KMS-11 (cell line): ENCODE measurements around the gene CFAP92.
A peak's percentile ranks its signal among the peaks of the same experiment; 100 is the strongest.

ENCODE experiments used
- H2AFZ ChIP-seq: fragments of 200-600 bp; sonication (generic); 2 replicates; pipeline ENCODE4 v1.6.1; 2016; ENCODE audit warnings: antibody characterized with exemption, mixed run types, low read depth
- H3K27ac ChIP-seq: fragments of 200-600 bp; sonication (generic); 2 replicates; pipeline ENCODE4 v1.6.1; 2016; ENCODE audit warnings: mild to moderate bottlenecking, mixed run types
- H3K27me3 ChIP-seq: fragments of 200-600 bp; sonication (generic); 2 replicates; pipeline ENCODE4 v1.6.1; 2017; ENCODE audit warnings: mild to moderate bottlenecking, low read depth, mixed run types, moderate library complexity; ENCODE audit not compliant: insufficient read depth
- H3K36me3 ChIP-seq: fragments of 200-600 bp; sonication (generic); 2 replicates; pipeline ENCODE4 v1.6.1; 2017; ENCODE audit warnings: mild to moderate bottlenecking, mixed run types; ENCODE audit not compliant: insufficient read depth
- H3K4me1 ChIP-seq: fragments of 200-600 bp; sonication (generic); 2 replicates; pipeline ENCODE4 v1.6.1; 2016; ENCODE audit warnings: mild to moderate bottlenecking, low read depth, mixed run types; ENCODE audit not compliant: poor library complexity, severe bottlenecking
- H3K4me2 ChIP-seq: fragments of 200-600 bp; sonication (generic); 2 replicates; pipeline ENCODE4 v1.7.0; 2016; ENCODE audit warnings: mild to moderate bottlenecking, mixed run types
- H3K4me3 ChIP-seq: fragments of 200-600 bp; sonication (generic); IDR thresholded peaks from 2 replicates; pipeline ENCODE4 v1.6.1; 2017; ENCODE audit warnings: low read depth, low read length, mixed read lengths; ENCODE audit not compliant: insufficient read depth
- H3K79me2 ChIP-seq: fragments of 200-600 bp; sonication (generic); 2 replicates; pipeline ENCODE4 v1.6.1; 2016; ENCODE audit warnings: low read depth, mixed run types; ENCODE audit not compliant: insufficient read depth
- H3K9ac ChIP-seq: fragments of 200-600 bp; sonication (generic); 2 replicates; pipeline ENCODE4 v1.6.1; 2016; ENCODE audit warnings: mild to moderate bottlenecking, mixed run types
- H4K20me1 ChIP-seq: fragments of 200-600 bp; sonication (generic); 2 replicates; pipeline ENCODE4 v1.6.1; 2016; ENCODE audit warnings: mild to moderate bottlenecking, mixed run types; ENCODE audit not compliant: insufficient read depth
- TF ChIP-seq, protein P1 (sequence below): fragments of 200-600 bp; sonication (generic); conservative IDR thresholded peaks from 2 replicates; pipeline ENCODE4 v1.6.1; 2017; ENCODE audit warnings: low read depth, mild to moderate bottlenecking, antibody characterized with exemption, low read length, moderate library complexity, mixed read lengths

The CFAP92 gene

DNA sequence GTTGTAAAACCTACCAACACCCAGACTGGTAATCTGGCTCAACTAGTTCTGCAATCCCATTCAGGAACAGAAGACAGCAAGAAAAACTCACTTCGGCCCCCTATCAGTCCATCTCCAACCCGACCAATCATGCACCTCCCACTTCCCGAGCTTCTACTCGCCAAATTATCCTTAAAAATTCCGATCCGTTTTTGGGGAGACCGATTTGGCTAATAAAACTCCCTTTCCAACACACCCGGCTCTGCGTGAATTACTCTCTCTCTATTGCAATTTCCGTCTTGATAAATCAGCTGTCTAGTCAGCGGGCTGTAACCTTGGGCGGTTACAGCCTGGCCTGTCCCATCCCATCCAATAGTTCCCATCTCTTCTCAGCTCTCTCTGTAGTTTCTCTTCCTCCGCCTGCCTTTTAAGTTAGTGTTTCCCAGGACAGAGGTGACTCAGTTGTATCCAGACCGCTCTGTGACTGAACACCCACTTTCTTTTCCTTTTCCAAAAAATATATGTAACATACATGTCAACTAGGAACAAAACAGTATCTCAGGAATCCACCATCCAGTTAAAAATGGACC is 115.2 kb downstream of the CFAP92 start:
- Histone ChIP-seq H3K4me3 (peak overlapping the region; percentile 88), H3K79me2 (peaks cover 53% of the 10 kb centered on the region), H3K4me2 (peak overlapping the region; percentile 95), H3K27ac (peak overlapping the region; percentile 85), H3K9ac (peak overlapping the region; percentile 98), H3K27me3 (no peaks in the 10 kb centered on the region), H3K4me1 (peaks cover 37% of the 10 kb centered on the region), H3K36me3 (no peaks in the 10 kb centered on the region; the same call in 1 of the 2 replicates), H4K20me1 (no peaks in the 10 kb centered on the region), H2AFZ (peak overlapping the region; percentile 75)
- TF ChIP-seq, protein P1, sequence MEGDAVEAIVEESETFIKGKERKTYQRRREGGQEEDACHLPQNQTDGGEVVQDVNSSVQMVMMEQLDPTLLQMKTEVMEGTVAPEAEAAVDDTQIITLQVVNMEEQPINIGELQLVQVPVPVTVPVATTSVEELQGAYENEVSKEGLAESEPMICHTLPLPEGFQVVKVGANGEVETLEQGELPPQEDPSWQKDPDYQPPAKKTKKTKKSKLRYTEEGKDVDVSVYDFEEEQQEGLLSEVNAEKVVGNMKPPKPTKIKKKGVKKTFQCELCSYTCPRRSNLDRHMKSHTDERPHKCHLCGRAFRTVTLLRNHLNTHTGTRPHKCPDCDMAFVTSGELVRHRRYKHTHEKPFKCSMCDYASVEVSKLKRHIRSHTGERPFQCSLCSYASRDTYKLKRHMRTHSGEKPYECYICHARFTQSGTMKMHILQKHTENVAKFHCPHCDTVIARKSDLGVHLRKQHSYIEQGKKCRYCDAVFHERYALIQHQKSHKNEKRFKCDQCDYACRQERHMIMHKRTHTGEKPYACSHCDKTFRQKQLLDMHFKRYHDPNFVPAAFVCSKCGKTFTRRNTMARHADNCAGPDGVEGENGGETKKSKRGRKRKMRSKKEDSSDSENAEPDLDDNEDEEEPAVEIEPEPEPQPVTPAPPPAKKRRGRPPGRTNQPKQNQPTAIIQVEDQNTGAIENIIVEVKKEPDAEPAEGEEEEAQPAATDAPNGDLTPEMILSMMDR: no peak

DNA sequence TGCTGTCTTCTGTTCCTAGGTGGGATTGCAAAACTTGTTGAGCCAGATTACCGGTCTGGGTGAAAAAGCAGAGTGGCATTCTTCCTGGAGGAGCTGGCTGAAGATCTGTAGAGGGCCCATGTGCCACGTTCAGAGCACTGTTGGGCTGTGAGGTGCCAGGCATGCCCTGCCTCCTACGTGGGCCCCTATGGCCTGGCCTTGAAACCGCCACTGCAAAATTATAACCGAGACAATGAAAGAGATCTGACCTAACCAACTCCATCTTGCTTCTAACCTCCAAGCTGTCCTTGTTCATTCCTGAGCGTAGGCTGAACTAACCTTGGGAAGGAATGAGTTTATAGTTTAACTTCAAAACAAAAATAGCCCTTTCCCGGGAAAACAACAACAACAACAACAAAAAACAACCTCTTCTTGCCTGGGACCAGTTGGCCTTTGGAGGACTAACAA is 115.8 kb downstream of the CFAP92 start:
- Histone ChIP-seq H3K36me3 (no peaks in the 10 kb centered on the region; the same call in 1 of the 2 replicates), H3K27ac (peak overlapping the region; percentile 85; the same call in 1 of the 2 replicates), H3K9ac (peak overlapping the region; percentile 98; the same call in 1 of the 2 replicates), H3K27me3 (no peaks in the 10 kb centered on the region), H3K4me3 (peak overlapping the region; percentile 88), H4K20me1 (no peaks in the 10 kb centered on the region), H3K4me2 (peak overlapping the region; percentile 95), H3K79me2 (peaks cover 47% of the 10 kb centered on the region), H2AFZ (no peak overlapping the region; the same call in 1 of the 2 replicates), H3K4me1 (peaks cover 32% of the 10 kb centered on the region)
- TF ChIP-seq, protein P1: no peak

DNA sequence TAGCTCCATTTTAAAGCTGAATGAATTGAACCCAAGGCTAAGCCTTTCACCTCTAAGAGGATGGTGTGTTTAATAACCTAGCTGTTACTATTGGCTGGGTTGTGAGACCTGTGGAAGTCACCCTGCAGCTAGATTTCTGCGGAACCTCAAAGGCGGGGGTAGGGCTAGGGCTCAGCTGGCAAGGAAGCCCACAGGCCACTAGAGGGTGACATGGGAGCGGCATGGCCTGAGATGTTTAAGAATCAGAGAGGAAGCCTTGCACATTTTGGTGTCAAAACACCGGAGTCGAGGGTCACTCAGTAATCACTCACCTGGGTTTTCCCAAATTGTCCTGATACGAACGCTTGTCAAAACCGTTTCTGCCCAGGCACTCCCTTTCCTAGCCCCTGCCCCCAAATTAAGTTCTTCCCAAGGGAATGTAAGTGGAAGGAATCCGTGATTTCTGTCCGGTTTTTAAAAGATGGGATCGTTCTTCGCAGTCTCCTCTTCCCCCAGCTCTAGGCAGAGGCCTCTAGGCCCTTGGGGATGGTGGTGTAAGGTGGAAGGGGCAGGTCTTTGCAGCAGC is 118.2 kb downstream of the CFAP92 start:
- Histone ChIP-seq H3K27ac (no peak overlapping the region), H3K4me1 (peaks cover 13% of the 10 kb centered on the region), H3K27me3 (no peaks in the 10 kb centered on the region), H3K79me2 (peaks cover 23% of the 10 kb centered on the region), H3K9ac (no peak overlapping the region), H3K36me3 (no peaks in the 10 kb centered on the region), H3K4me2 (no peak overlapping the region), H2AFZ (no peak overlapping the region), H3K4me3 (no peak overlapping the region), H4K20me1 (no peaks in the 10 kb centered on the region)
- TF ChIP-seq, protein P1: 0 out of 2 replicates have a peak, but pooled peaks have one; percentile 22

DNA sequence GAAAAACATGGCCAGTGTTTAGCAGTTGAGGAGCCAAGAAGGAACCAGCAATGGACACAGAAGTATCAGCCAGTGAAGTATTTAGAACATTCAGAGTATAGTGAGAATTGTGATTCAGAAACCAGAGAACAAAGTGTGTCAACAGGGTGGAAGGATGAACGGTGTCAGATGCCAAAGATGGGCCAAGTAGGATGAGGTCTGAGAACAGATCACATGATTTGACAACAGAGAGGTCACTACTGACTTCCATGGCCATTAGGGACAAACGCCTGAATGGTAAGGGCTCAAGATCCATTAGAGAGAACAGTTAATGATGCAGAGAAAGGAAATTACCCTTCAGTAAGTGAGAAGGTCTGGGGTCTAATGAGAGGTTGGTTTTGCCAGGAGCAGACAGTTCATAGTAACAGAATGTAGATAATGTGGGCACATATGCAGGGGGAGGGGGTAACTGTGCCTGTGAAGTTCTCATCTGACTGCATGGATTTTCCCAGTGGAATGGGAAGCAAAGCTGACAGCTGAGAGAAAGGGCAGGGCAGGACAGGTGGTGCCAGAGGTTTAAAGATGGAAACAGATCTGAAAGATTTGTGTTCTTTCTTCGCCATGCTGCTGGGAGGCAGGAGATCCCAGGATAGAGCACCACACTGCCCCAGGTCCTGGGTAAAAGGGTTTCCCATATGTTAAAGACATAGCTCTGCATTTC is 119.2 kb downstream of the CFAP92 start:
- TF ChIP-seq, protein P1: no peak
- no peak overlapping the region for H2AFZ ChIP-seq
- H3K27ac ChIP-seq: no peak overlapping the region
- H3K36me3 ChIP-seq: no peaks in the 10 kb centered on the region
- H3K4me3 ChIP-seq: no peak overlapping the region
- H4K20me1 ChIP-seq: no peaks in the 10 kb centered on the region
- H3K9ac ChIP-seq: no peak overlapping the region
- H3K4me2 ChIP-seq: no peak overlapping the region
- H3K79me2 ChIP-seq: peaks cover 13% of the 10 kb centered on the region
- peaks cover 8% of the 10 kb centered on the region for H3K4me1 ChIP-seq
- no peaks in the 10 kb centered on the region for H3K27me3 ChIP-seq
